ENCODE data around the gene MEX3B. TPM values are rescaled to one million over a fixed set of nuclear protein-coding genes. Genes with fewer than 3 reads are reported as not detected.
A peak's percentile ranks its signal among the peaks of the same experiment; 100 is the strongest.

Gene MEX3B
- total RNA-seq, 1 donor from 2014 or later, result 18.7 TPM

DNA sequence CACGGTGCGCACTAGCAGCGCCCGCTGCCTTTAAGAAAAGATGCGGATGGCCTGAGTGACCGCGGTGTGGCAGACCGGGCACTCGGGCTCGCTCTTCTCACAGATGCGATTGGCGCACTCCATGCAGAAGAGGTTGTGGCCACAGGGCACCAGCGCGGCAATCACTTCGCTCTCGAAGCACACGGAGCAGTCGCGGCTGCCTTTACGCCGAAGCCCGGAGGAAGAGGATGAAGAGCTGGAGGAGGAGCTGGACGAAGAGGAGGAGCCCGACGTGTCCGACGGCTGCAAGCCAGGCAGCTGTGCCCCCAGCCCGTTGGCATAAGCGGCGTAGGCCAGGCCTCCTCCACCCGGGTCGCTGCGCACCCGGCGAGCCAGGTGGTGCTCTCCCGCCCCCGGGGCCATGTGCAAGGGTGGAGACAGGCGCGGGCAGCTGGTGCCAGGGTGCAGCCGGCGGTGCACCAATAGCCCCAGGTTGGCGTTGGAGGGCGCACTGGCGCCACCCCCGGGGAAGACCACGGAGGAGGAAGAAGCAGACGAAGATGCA lies 2.6 kb downstream of the MEX3B start:
- Histone ChIP-seq H3K4me3 (ENCODE audit: insufficient read depth, low read depth, low read length) (peak overlapping the region; percentile 91), H3K27me3 (ENCODE audit: insufficient read depth, low read length) (peaks cover 1% of the 10 kb centered on the region), H3K9me3 (ENCODE audit: insufficient read depth, low read depth, low read length) (no peaks in the 10 kb centered on the region), H3K4me1 (ENCODE audit: insufficient read depth, low read length) (peaks cover 22% of the 10 kb centered on the region), H3K79me2 (ENCODE audit: insufficient read depth, low read length) (peaks cover 42% of the 10 kb centered on the region), H3K36me3 (ENCODE audit: insufficient read depth, low read length) (peaks cover 14% of the 10 kb centered on the region), H3K4me2 (ENCODE audit: low read length) (peak overlapping the region; percentile 98), H3K27ac (ENCODE audit: low read depth, low read length) (no peak overlapping the region), H4K20me1 (ENCODE audit: insufficient read depth, low read length) (peaks cover 51% of the 10 kb centered on the region), H2AFZ (ENCODE audit: low read depth, low read length) (no peak overlapping the region), H3K9ac (ENCODE audit: low read length) (peak overlapping the region; percentile 96)
- H3K9me3 Mint-ChIP-seq (ENCODE audit: unreplicated experiment), result no peaks in the 10 kb centered on the region
- no peak for TF ChIP-seq EZH2 (IDR thresholded peaks at IDR 0.05; ENCODE audit: insufficient read depth, low read length)
- TF ChIP-seq, protein P1, sequence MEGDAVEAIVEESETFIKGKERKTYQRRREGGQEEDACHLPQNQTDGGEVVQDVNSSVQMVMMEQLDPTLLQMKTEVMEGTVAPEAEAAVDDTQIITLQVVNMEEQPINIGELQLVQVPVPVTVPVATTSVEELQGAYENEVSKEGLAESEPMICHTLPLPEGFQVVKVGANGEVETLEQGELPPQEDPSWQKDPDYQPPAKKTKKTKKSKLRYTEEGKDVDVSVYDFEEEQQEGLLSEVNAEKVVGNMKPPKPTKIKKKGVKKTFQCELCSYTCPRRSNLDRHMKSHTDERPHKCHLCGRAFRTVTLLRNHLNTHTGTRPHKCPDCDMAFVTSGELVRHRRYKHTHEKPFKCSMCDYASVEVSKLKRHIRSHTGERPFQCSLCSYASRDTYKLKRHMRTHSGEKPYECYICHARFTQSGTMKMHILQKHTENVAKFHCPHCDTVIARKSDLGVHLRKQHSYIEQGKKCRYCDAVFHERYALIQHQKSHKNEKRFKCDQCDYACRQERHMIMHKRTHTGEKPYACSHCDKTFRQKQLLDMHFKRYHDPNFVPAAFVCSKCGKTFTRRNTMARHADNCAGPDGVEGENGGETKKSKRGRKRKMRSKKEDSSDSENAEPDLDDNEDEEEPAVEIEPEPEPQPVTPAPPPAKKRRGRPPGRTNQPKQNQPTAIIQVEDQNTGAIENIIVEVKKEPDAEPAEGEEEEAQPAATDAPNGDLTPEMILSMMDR (IDR thresholded peaks at IDR 0.05; ENCODE audit: insufficient read depth, low read depth, low read length), result no peak
- H3K4me1 Mint-ChIP-seq (ENCODE audit: low read depth, unreplicated experiment), result peaks cover 15% of the 10 kb centered on the region
- DNase-seq (ENCODE audit: low read depth) (no peak), FAIRE-seq (no peak)
- H3K27me3 Mint-ChIP-seq (ENCODE audit: low read depth, unreplicated experiment), result peaks cover 10% of the 10 kb centered on the region
- H3K27ac Mint-ChIP-seq (ENCODE audit: unreplicated experiment), result peak overlapping the region; percentile 77
- H3K36me3 Mint-ChIP-seq (ENCODE audit: low read depth, unreplicated experiment), result peaks cover 8% of the 10 kb centered on the region
- peak overlapping the region; percentile 99 for H3K4me3 Mint-ChIP-seq (ENCODE audit: unreplicated experiment)

GRCh38 chr15:82040862-82041261 lies 5.0 kb downstream of the MEX3B start:
- H3K4me2 ChIP-seq (ENCODE audit: low read length), result no peak overlapping the region
- DNase-seq (ENCODE audit: low read depth), result no peak
- no peak for FAIRE-seq
- peaks cover 10% of the 10 kb centered on the region for H3K36me3 Mint-ChIP-seq (ENCODE audit: low read depth, unreplicated experiment)
- peaks cover 15% of the 10 kb centered on the region for H3K4me1 Mint-ChIP-seq (ENCODE audit: low read depth, unreplicated experiment)
- H3K4me3 ChIP-seq (ENCODE audit: insufficient read depth, low read depth, low read length), result no peak overlapping the region
- H3K36me3 ChIP-seq (ENCODE audit: insufficient read depth, low read length), result peaks cover 14% of the 10 kb centered on the region
- no peaks in the 10 kb centered on the region for H3K9me3 ChIP-seq (ENCODE audit: insufficient read depth, low read depth, low read length)
- no peaks in the 10 kb centered on the region for H3K27me3 ChIP-seq (ENCODE audit: insufficient read depth, low read length)
- H3K27ac ChIP-seq (ENCODE audit: low read depth, low read length), result no peak overlapping the region
- H3K4me3 Mint-ChIP-seq (ENCODE audit: unreplicated experiment), result no peak overlapping the region
- no peak overlapping the region for H3K9ac ChIP-seq (ENCODE audit: low read length)
- peaks cover 14% of the 10 kb centered on the region for H3K4me1 ChIP-seq (ENCODE audit: insufficient read depth, low read length)
- H4K20me1 ChIP-seq (ENCODE audit: insufficient read depth, low read length), result peaks cover 51% of the 10 kb centered on the region
- TF ChIP-seq, protein P1 (IDR thresholded peaks at IDR 0.05; ENCODE audit: insufficient read depth, low read depth, low read length), result no peak
- no peak for TF ChIP-seq EZH2 (IDR thresholded peaks at IDR 0.05; ENCODE audit: insufficient read depth, low read length)
- H3K27ac Mint-ChIP-seq (ENCODE audit: unreplicated experiment), result peak overlapping the region; percentile 67
- peaks cover 42% of the 10 kb centered on the region for H3K79me2 ChIP-seq (ENCODE audit: insufficient read depth, low read length)
- H3K27me3 Mint-ChIP-seq (ENCODE audit: low read depth, unreplicated experiment), result peaks cover 9% of the 10 kb centered on the region
- no peak overlapping the region for H2AFZ ChIP-seq (ENCODE audit: low read depth, low read length)
- no peaks in the 10 kb centered on the region for H3K9me3 Mint-ChIP-seq (ENCODE audit: unreplicated experiment)

DNA sequence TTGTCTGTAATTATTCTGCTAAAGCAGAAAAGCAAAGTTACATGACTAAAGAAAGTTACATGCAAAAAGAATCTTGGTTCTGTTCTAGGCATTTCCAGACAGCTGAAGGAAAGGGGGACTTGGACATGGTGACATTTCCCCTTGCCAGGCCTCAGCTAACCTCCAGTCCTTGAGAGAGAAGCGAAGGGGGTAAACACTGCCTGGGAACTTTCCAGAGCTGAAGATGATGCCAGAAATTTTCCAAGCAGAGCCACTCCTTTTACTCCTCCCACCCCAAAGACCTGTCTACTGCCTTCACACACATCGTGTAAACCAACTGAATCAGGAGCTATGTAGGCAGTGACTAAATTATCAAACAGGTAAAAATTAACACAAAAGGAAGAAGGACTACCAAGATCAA lies 5.4 kb downstream of the MEX3B start:
- H3K4me1 ChIP-seq (ENCODE audit: insufficient read depth, low read length), result peaks cover 14% of the 10 kb centered on the region
- H3K9me3 ChIP-seq (ENCODE audit: insufficient read depth, low read depth, low read length), result no peaks in the 10 kb centered on the region
- H3K4me2 ChIP-seq (ENCODE audit: low read length), result no peak overlapping the region
- H3K79me2 ChIP-seq (ENCODE audit: insufficient read depth, low read length), result peaks cover 42% of the 10 kb centered on the region
- Mint-ChIP-seq H3K36me3 (ENCODE audit: low read depth, unreplicated experiment) (peaks cover 10% of the 10 kb centered on the region), H3K4me3 (ENCODE audit: unreplicated experiment) (no peak overlapping the region), H3K27me3 (ENCODE audit: low read depth, unreplicated experiment) (peaks cover 9% of the 10 kb centered on the region), H3K9me3 (ENCODE audit: unreplicated experiment) (no peaks in the 10 kb centered on the region), H3K27ac (ENCODE audit: unreplicated experiment) (no peak overlapping the region), H3K4me1 (ENCODE audit: low read depth, unreplicated experiment) (peaks cover 15% of the 10 kb centered on the region)
- no peak overlapping the region for H2AFZ ChIP-seq (ENCODE audit: low read depth, low read length)
- peaks cover 14% of the 10 kb centered on the region for H3K36me3 ChIP-seq (ENCODE audit: insufficient read depth, low read length)
- FAIRE-seq (no peak), DNase-seq (ENCODE audit: low read depth) (no peak)
- peaks cover 51% of the 10 kb centered on the region for H4K20me1 ChIP-seq (ENCODE audit: insufficient read depth, low read length)
- H3K4me3 ChIP-seq (ENCODE audit: insufficient read depth, low read depth, low read length), result no peak overlapping the region
- TF ChIP-seq EZH2 (IDR thresholded peaks at IDR 0.05; ENCODE audit: insufficient read depth, low read length), result no peak
- TF ChIP-seq, protein P1 (IDR thresholded peaks at IDR 0.05; ENCODE audit: insufficient read depth, low read depth, low read length), result no peak
- no peak overlapping the region for H3K9ac ChIP-seq (ENCODE audit: low read length)
- H3K27me3 ChIP-seq (ENCODE audit: insufficient read depth, low read length), result no peaks in the 10 kb centered on the region
- H3K27ac ChIP-seq (ENCODE audit: low read depth, low read length), result no peak overlapping the region

Data from astrocyte (in vitro differentiated cells and primary cell).